IMR-90 (cell line): ENCODE measurements around the gene KANK3. TPM values are rescaled to one million over a fixed set of nuclear protein-coding genes. Genes with fewer than 3 reads are reported as not detected.

Experiments used
- ATAC-seq: fragments of 200-7000 bp; cut with Tn5 transposase; 2 replicates; pipeline ENCODE4 v1.9.1; 2020; ENCODE audit warnings: low read depth, mild to moderate bottlenecking, moderate library complexity
- BruUV-seq: library from RNA; stranded (reverse); fragments of 400-500 nt; replicated peaks from 2 replicates; lab custom pipeline; 2021; lab: Mats Ljungman, UMichigan
- CTCF ChIA-PET: fragments of 300-600 bp; formaldehyde crosslinking; extraction: SDS; loops from one replicate; lab custom pipeline; 2021; ENCODE audit warnings: antibody characterized with exemption; lab: Yijun Ruan, JAX
- POLR2A ChIA-PET: fragments of 300-600 bp; sonication (Branson Sonifier 250); formaldehyde crosslinking; loops from one replicate; lab custom pipeline; 2022; ENCODE audit warnings: antibody characterized with exemption; ENCODE audit not compliant: unreplicated experiment; lab: Charles Lee
- DNase-seq: peaks from one replicate; pipeline ENCODE4 v3.0.0; 2013
- H2AFZ ChIP-seq: replicated peaks from 2 replicates; pipeline ENCODE3; 2013; ENCODE audit warnings: low read length, mild to moderate bottlenecking; ENCODE audit not compliant: poor library complexity
- H2AK5ac ChIP-seq: 2 replicates; pipeline ENCODE4 v1.6.1; 2013; ENCODE audit warnings: low read depth, low read length, inconsistent platforms
- H2AK9ac ChIP-seq: replicated peaks from 2 replicates; pipeline ENCODE3; 2013; ENCODE audit warnings: mild to moderate bottlenecking, low read depth, low read length, moderate library complexity; ENCODE audit not compliant: poor library complexity
- H2BK120ac ChIP-seq: 2 replicates; pipeline ENCODE4 v1.6.1; 2013; ENCODE audit warnings: low read depth, low read length, inconsistent platforms
- H2BK15ac ChIP-seq: 3 replicates; pipeline ENCODE4 v1.6.1; 2013; ENCODE audit warnings: low read depth, low read length, inconsistent platforms
- H2BK20ac ChIP-seq: 2 replicates; pipeline ENCODE4 v1.6.1; 2013; ENCODE audit warnings: low read depth, mild to moderate bottlenecking, inconsistent platforms, low read length, moderate library complexity
- H2BK5ac ChIP-seq: 2 replicates; pipeline ENCODE4 v1.6.1; 2013; ENCODE audit warnings: mild to moderate bottlenecking, low read depth, low read length, inconsistent platforms; ENCODE audit not compliant: poor library complexity, severe bottlenecking
- H3K14ac ChIP-seq: replicated peaks from 2 replicates; pipeline ENCODE4 v1.6.1; 2013; ENCODE audit warnings: low read depth, low read length, inconsistent platforms
- H3K18ac ChIP-seq: 2 replicates; pipeline ENCODE4 v1.6.1; 2013; ENCODE audit warnings: low read depth, low read length, control low read depth
- H3K23ac ChIP-seq: 2 replicates; pipeline ENCODE4 v1.6.1; 2013; ENCODE audit warnings: low read depth, low read length, inconsistent platforms
- H3K27ac ChIP-seq: 2 replicates; pipeline ENCODE4 v1.5.1; 2013; ENCODE audit warnings: mild to moderate bottlenecking, control low read depth, low read length; ENCODE audit not compliant: insufficient read depth
- H3K27me3 ChIP-seq: 2 replicates; pipeline ENCODE4 v1.6.1; 2013; ENCODE audit warnings: low read length; ENCODE audit not compliant: control insufficient read depth, insufficient read depth
- H3K36me3 ChIP-seq: 2 replicates; pipeline ENCODE4 v1.6.1; 2013; ENCODE audit warnings: low read length, mixed read lengths; ENCODE audit not compliant: control insufficient read depth, insufficient read depth
- H3K4ac ChIP-seq: 2 replicates; pipeline ENCODE4 v1.6.1; 2013; ENCODE audit warnings: low read depth, low read length, inconsistent platforms
- H3K4me1 ChIP-seq: 2 replicates; pipeline ENCODE4 v1.6.1; 2013; ENCODE audit warnings: low read length, mixed read lengths; ENCODE audit not compliant: control insufficient read depth, insufficient read depth
- H3K4me2 ChIP-seq: 2 replicates; pipeline ENCODE4 v1.6.1; 2013; ENCODE audit warnings: low read depth, mild to moderate bottlenecking, control low read depth, low read length, moderate library complexity
- H3K4me3 ChIP-seq: 2 replicates; pipeline ENCODE4 v1.5.1; 2013; ENCODE audit warnings: low read depth, mild to moderate bottlenecking, control low read depth, low read length, moderate library complexity; ENCODE audit not compliant: insufficient read depth
- H3K56ac ChIP-seq: 2 replicates; pipeline ENCODE4 v1.6.1; 2013; ENCODE audit warnings: low read length, inconsistent platforms; ENCODE audit not compliant: insufficient read depth; ENCODE audit errors: extremely low read depth
- H3K79me1 ChIP-seq, 2 experiments: 2 replicates each; pipeline ENCODE4 v1.6.1; 2013; ENCODE audit warnings: low read length in 2 of 2, inconsistent platforms in 1 of 2, low read depth in 1 of 2
- H3K9ac ChIP-seq: 2 replicates; pipeline ENCODE4 v1.6.1; 2013; ENCODE audit warnings: low read depth, low read length, control low read depth
- H3K9me1 ChIP-seq: 2 replicates; pipeline ENCODE4 v1.6.1; 2013; ENCODE audit warnings: low read length, inconsistent platforms; ENCODE audit not compliant: insufficient read depth
- H3K9me3 ChIP-seq: 2 replicates; pipeline ENCODE4 v1.6.1; 2013; ENCODE audit warnings: low read length; ENCODE audit not compliant: control insufficient read depth, insufficient read depth
- H4K20me1 ChIP-seq: 2 replicates; pipeline ENCODE4 v1.6.1; 2013; ENCODE audit warnings: low read length, inconsistent platforms; ENCODE audit not compliant: insufficient read depth
- H4K5ac ChIP-seq: 2 replicates; pipeline ENCODE4 v1.6.1; 2013; ENCODE audit warnings: mild to moderate bottlenecking, low read depth, low read length, control low read depth
- H4K8ac ChIP-seq, 2 experiments: 2 replicates each; pipeline ENCODE4 v1.6.1; 2013; ENCODE audit warnings: low read depth in 2 of 2, low read length in 2 of 2, control low read depth in 1 of 2, inconsistent platforms in 1 of 2
- H4K91ac ChIP-seq: 2 replicates; pipeline ENCODE4 v1.6.1; 2013; ENCODE audit warnings: low read depth, low read length, inconsistent platforms; ENCODE audit not compliant: insufficient read depth
- BHLHE40 ChIP-seq: fragments of 150-350 bp; IDR thresholded peaks from 2 replicates; pipeline ENCODE4 v1.6.1; 2016; ENCODE audit warnings: mild to moderate bottlenecking, low read depth, low read length
- CEBPB ChIP-seq: IDR thresholded peaks from 2 replicates; pipeline ENCODE4 v1.6.1; 2012; ENCODE audit warnings: low read depth, low read length, improper control_type of control experiment
- CHD1 ChIP-seq: IDR thresholded peaks from 2 replicates; pipeline ENCODE4 v1.6.1; 2012; ENCODE audit warnings: low read depth, low read length, improper control_type of control experiment
- FOS ChIP-seq: fragments of 150-350 bp; IDR thresholded peaks from 2 replicates; pipeline ENCODE4 v1.6.1; 2016; ENCODE audit warnings: low read depth, low read length
- MAFK ChIP-seq: IDR thresholded peaks from 2 replicates; pipeline ENCODE4 v1.6.1; 2012; ENCODE audit warnings: low read depth, low read length, improper control_type of control experiment
- MAZ ChIP-seq: IDR thresholded peaks from 2 replicates; pipeline ENCODE4 v1.6.1; 2012; ENCODE audit warnings: low read depth, mild to moderate bottlenecking, low read length, improper control_type of control experiment, moderate library complexity, borderline replicate concordance
- MXI1 ChIP-seq: IDR thresholded peaks from 2 replicates; pipeline ENCODE4 v1.6.1; 2012; ENCODE audit warnings: low read depth, mild to moderate bottlenecking, low read length, moderate library complexity, borderline replicate concordance
- NFE2L2 ChIP-seq: fragments of 150-350 bp; IDR thresholded peaks from 2 replicates; pipeline ENCODE4 v1.6.1; 2016; ENCODE audit warnings: low read depth, mild to moderate bottlenecking, low read length
- POLR2A ChIP-seq: IDR thresholded peaks from 2 replicates; pipeline ENCODE4 v1.6.1; 2012; ENCODE audit warnings: mild to moderate bottlenecking, low read depth, low read length
- RAD21 ChIP-seq: IDR thresholded peaks from 2 replicates; pipeline ENCODE4 v1.6.1; 2012; ENCODE audit warnings: low read length, improper control_type of control experiment
- RCOR1 ChIP-seq: IDR thresholded peaks from 2 replicates; pipeline ENCODE4 v1.6.1; 2012; ENCODE audit warnings: mild to moderate bottlenecking, low read length, improper control_type of control experiment; ENCODE audit not compliant: insufficient replicate concordance
- RFX5 ChIP-seq: IDR thresholded peaks from 2 replicates; pipeline ENCODE4 v1.8.0; 2012; ENCODE audit warnings: low read depth, mild to moderate bottlenecking, low read length, moderate library complexity
- SMC3 ChIP-seq: fragments of 150-350 bp; IDR thresholded peaks from 2 replicates; pipeline ENCODE4 v1.6.1; 2016; ENCODE audit warnings: low read depth, mild to moderate bottlenecking, antibody characterized with exemption, low read length, moderate library complexity
- WGBS, 2 experiments: methylation state at CpG; one replicate each; pipeline versions ENCODE4 v1.1.5 to v1.1.7; 2013; ENCODE audit warnings: missing lambda C conversion rate in 2 of 2; ENCODE audit not compliant: insufficient read length in 1 of 2; ENCODE audit errors: extremely low coverage in 2 of 2; 5-methylcytosine and 5-hydroxymethylcytosine counted together
- dilution Hi-C: fragments of 300-500 bp; cut with HindIII; formaldehyde crosslinking; loops from one replicate; pipeline ENCODE4 v1.14.3; 2018; ENCODE audit warnings: low sequenced_read_pairs; ENCODE audit not compliant: unreplicated experiment
- in situ Hi-C: fragments of 300-500 bp; cut with MboI; formaldehyde crosslinking; loops from 3 replicates; pipeline ENCODE4 v1.14.3; 2019; ENCODE audit warnings: low sequenced_read_pairs, inconsistent platforms, mixed read lengths
- intact Hi-C: fragments of 100-400 bp; cut with micrococcal nuclease; formaldehyde crosslinking; loops from 2 replicates; pipeline ENCODE4 v1.10.0; 2022
- polyA plus RNA-seq, 3 experiments: library from polyadenylated mRNA; depleted of rRNA; stranded (reverse); fragments of >200 nt; gene quantifications; 2 replicates each; pipeline ENCODE4 v1.2.3, GENCODE V29; 2012; ENCODE audit warnings: low replicate concordance in 1 of 3
- total RNA-seq: library from RNA; depleted of rRNA; stranded (reverse); fragments of >200 nt; gene quantifications from 2 replicates; pipeline ENCODE4 v1.2.3, GENCODE V29; 2012
- TF ChIP-seq, protein P1 (sequence below): conservative IDR thresholded peaks from 2 replicates; pipeline ENCODE4 v1.5.1; 2012; ENCODE audit warnings: mild to moderate bottlenecking, low read depth, low read length, improper control_type of control experiment
- TF ChIP-seq, protein P2 (sequence below): fragments of 150-350 bp; IDR thresholded peaks from 2 replicates; pipeline ENCODE4 v1.6.1; 2016; ENCODE audit warnings: low read depth, mild to moderate bottlenecking, low read length, moderate library complexity, borderline replicate concordance
- TF ChIP-seq, protein P3 (sequence below): fragments of 150-350 bp; IDR thresholded peaks from 2 replicates; pipeline ENCODE4 v1.6.1; 2017; ENCODE audit warnings: mild to moderate bottlenecking, antibody characterized with exemption, low read length, low read depth

Gene KANK3
- total and polyA plus RNA-seq, 2 of the 4 experiments (the other 2 are of a cell fraction): 0.07 TPM; not detected in 1

DNA sequence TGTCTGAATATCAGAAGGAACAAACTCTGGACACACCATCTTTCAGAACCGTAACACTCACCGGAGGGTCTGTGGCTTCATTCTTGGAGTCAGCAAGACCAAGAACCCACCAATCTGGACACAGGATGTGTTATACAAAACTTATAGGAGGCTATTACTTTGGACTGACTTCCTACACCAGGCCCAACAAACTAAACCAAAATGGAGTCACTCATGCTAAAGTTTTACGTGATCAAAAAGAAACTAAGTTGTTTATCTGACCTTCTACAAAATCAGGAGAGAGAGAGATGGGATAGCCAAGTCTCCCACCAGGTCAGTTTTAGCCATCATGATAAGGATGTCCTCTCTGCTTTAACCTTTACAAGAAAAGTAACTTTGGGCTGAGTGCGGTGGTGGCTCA lies 43.9 kb upstream of the KANK3 start:
- no peak overlapping the region for H2BK120ac ChIP-seq
- H3K23ac ChIP-seq: no peak overlapping the region
- H2BK15ac ChIP-seq: no peak overlapping the region
- no peak overlapping the region for H3K4ac ChIP-seq
- no peak overlapping the region for H3K27ac ChIP-seq
- H3K27me3 ChIP-seq: no peaks in the 10 kb centered on the region
- ATAC-seq: no peak
- no peak overlapping the region for H2AFZ ChIP-seq
- H3K9me1 ChIP-seq: peaks cover 8% of the 10 kb centered on the region
- no peak overlapping the region for H2AK9ac ChIP-seq
- no peak overlapping the region for H4K8ac ChIP-seq
- H2BK20ac ChIP-seq: no peak overlapping the region
- no peak overlapping the region for H4K5ac ChIP-seq
- no peaks in the 10 kb centered on the region for H3K36me3 ChIP-seq
- H4K20me1 ChIP-seq: peaks cover 13% of the 10 kb centered on the region
- intact Hi-C loops: no loop called here
- in situ Hi-C loops: no loop called here
- TF ChIP-seq, protein P1, sequence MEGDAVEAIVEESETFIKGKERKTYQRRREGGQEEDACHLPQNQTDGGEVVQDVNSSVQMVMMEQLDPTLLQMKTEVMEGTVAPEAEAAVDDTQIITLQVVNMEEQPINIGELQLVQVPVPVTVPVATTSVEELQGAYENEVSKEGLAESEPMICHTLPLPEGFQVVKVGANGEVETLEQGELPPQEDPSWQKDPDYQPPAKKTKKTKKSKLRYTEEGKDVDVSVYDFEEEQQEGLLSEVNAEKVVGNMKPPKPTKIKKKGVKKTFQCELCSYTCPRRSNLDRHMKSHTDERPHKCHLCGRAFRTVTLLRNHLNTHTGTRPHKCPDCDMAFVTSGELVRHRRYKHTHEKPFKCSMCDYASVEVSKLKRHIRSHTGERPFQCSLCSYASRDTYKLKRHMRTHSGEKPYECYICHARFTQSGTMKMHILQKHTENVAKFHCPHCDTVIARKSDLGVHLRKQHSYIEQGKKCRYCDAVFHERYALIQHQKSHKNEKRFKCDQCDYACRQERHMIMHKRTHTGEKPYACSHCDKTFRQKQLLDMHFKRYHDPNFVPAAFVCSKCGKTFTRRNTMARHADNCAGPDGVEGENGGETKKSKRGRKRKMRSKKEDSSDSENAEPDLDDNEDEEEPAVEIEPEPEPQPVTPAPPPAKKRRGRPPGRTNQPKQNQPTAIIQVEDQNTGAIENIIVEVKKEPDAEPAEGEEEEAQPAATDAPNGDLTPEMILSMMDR: no peak
- TF ChIP-seq CHD1 (no peak), RAD21 (no peak), RCOR1 (no peak), BHLHE40 (no peak), MAZ (no peak), NFE2L2 (no peak), POLR2A (no peak), MXI1 (no peak), SMC3 (no peak), MAFK (no peak), RFX5 (no peak), FOS (no peak), CEBPB (no peak)
- TF ChIP-seq, protein P2, sequence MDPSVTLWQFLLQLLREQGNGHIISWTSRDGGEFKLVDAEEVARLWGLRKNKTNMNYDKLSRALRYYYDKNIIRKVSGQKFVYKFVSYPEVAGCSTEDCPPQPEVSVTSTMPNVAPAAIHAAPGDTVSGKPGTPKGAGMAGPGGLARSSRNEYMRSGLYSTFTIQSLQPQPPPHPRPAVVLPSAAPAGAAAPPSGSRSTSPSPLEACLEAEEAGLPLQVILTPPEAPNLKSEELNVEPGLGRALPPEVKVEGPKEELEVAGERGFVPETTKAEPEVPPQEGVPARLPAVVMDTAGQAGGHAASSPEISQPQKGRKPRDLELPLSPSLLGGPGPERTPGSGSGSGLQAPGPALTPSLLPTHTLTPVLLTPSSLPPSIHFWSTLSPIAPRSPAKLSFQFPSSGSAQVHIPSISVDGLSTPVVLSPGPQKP: no peak
- TF ChIP-seq, protein P3, sequence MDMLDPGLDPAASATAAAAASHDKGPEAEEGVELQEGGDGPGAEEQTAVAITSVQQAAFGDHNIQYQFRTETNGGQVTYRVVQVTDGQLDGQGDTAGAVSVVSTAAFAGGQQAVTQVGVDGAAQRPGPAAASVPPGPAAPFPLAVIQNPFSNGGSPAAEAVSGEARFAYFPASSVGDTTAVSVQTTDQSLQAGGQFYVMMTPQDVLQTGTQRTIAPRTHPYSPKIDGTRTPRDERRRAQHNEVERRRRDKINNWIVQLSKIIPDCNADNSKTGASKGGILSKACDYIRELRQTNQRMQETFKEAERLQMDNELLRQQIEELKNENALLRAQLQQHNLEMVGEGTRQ: no peak
- dilution Hi-C loops: no loop called here
- ChIA-PET POLR2A (no interaction called here), CTCF (no interaction called here)
- H2AK5ac ChIP-seq: no peak overlapping the region
- no peak overlapping the region for H3K18ac ChIP-seq
- peaks cover 12 to 18% of the 10 kb centered on the region in 2 experiments; a peak in 3 of 4 replicates for H3K79me1 ChIP-seq
- H3K9me3 ChIP-seq: no peaks in the 10 kb centered on the region
- H2BK5ac ChIP-seq: no peak overlapping the region
- no CpG with 5 or more reads among the region's 4 CpGs for WGBS, 2 experiments
- H3K4me2 ChIP-seq: no peak overlapping the region
- no peak overlapping the region for H3K56ac ChIP-seq
- BruUV-seq: no TSS peak
- no peak overlapping the region for H3K9ac ChIP-seq
- H3K4me3 ChIP-seq: no peak overlapping the region
- no peak overlapping the region for H3K14ac ChIP-seq
- H4K91ac ChIP-seq: no peak overlapping the region
- H3K4me1 ChIP-seq: peaks cover 9% of the 10 kb centered on the region; the same call in 1 of the 2 replicates
- no peak for DNase-seq
